Ascending aorta (tissue), 2 donors: ENCODE measurements around the gene SLCO2A1. TPM values are rescaled to one million over a fixed set of nuclear protein-coding genes. Genes with fewer than 3 reads are reported as not detected.

ENCODE experiments used
- DNase-seq, 2 donors: peaks; one replicate each; pipeline ENCODE4 v3.0.0-alpha.2; 2019; ENCODE audit warnings: low spot score in 2 of 2
- H3K27ac ChIP-seq, 2 donors: fragments of 200-600 bp; sonication (generic); one replicate each; pipeline ENCODE4 v1.5.1; 2016 to 2017; ENCODE audit warnings: mild to moderate bottlenecking in 1 of 2
- H3K27me3 ChIP-seq: fragments of 200-600 bp; sonication (generic); one replicate; pipeline ENCODE4 v1.5.1; 2017
- H3K36me3 ChIP-seq, 2 donors: fragments of 200-600 bp; sonication (generic); one replicate each; pipeline ENCODE4 v1.5.1; 2016
- H3K4me1 ChIP-seq, 2 donors: fragments of 200-600 bp; sonication (generic); one replicate each; pipeline ENCODE4 v1.5.1; 2016 to 2017; ENCODE audit warnings: mild to moderate bottlenecking in 1 of 2
- H3K4me3 ChIP-seq, 2 donors: fragments of 200-600 bp; sonication (generic); one replicate each; pipeline ENCODE4 v1.5.1; 2016 to 2017; ENCODE audit warnings: mild to moderate bottlenecking in 1 of 2
- H3K9me3 ChIP-seq, 2 donors: fragments of 200-600 bp; sonication (generic); one replicate each; pipeline ENCODE4 v1.5.1; 2016
- intact Hi-C: fragments of 100-400 bp; cut with DNase I; formaldehyde crosslinking; loops from one replicate; pipeline ENCODE4 v1.15.1; 2023
- total RNA-seq: library from RNA; depleted of rRNA; stranded (reverse); fragments of >200 nt; gene quantifications from one replicate; pipeline ENCODE4 v1.1.0, GENCODE V29; 2016
- TF ChIP-seq, protein P1 (sequence below), 3 experiments: fragments of 200-600 bp in 2 of 3; fragments of 450-650 bp in 1 of 3; sonication (generic) in 2 of 3; IDR thresholded peaks; one replicate each; pipeline ENCODE4 v1.5.1; 2016 to 2019; ENCODE audit warnings: antibody characterized with exemption in 3 of 3, mild to moderate bottlenecking in 1 of 3, moderate library complexity in 1 of 3

Gene SLCO2A1
- total RNA-seq, 1 donor from 2014 or later: 111 TPM

DNA sequence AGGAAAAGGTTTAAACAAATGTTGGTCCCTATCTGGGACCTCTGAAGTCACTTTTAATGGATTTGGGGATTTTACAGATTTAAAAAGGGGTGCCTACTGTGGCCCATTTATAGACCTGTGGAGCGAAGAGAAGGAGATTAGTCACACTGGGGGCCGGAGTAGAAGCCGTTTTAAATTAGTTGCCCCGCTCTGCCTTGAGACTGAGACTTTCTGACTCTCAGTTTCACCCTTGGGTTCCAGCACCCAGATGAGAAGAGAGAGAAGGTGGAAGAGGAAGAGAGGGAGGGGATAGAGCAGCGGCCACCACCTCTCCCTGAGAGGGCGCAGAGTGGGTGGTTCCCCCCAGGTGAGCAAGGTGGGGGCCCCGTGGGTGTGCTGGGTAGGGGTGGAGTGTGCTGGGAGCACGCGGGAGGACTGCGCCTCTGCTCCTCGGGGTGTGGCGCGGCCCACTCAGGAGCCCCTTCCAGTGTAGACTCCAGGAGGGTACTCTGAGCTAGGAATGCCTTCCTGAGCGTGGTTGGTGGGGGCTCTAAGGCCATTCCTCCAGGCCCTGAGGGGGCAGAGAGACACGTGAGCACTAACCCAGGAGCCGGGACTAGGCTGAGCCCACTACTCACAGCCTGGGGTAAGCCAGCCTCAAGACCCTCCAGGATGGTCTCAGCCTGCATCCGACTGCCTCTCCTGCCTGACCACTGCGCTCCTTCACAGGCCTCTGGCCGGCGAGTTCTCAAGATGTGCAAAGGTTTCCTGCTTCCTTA, 101.4 kb downstream of the SLCO2A1 start:
- H3K4me1 ChIP-seq: peaks cover 0 to 4% of the 10 kb centered on the region in 2 donors
- H3K9me3 ChIP-seq: no peaks in the 10 kb centered on the region
- no peaks in the 10 kb centered on the region for H3K36me3 ChIP-seq
- H3K27me3 ChIP-seq: no peaks in the 10 kb centered on the region
- intact Hi-C loops: loop anchor here (5.0 kb wide), 1 partner anchor 1196 kb away; no protein-coding TSS in a partner anchor
- TF ChIP-seq, protein P1, sequence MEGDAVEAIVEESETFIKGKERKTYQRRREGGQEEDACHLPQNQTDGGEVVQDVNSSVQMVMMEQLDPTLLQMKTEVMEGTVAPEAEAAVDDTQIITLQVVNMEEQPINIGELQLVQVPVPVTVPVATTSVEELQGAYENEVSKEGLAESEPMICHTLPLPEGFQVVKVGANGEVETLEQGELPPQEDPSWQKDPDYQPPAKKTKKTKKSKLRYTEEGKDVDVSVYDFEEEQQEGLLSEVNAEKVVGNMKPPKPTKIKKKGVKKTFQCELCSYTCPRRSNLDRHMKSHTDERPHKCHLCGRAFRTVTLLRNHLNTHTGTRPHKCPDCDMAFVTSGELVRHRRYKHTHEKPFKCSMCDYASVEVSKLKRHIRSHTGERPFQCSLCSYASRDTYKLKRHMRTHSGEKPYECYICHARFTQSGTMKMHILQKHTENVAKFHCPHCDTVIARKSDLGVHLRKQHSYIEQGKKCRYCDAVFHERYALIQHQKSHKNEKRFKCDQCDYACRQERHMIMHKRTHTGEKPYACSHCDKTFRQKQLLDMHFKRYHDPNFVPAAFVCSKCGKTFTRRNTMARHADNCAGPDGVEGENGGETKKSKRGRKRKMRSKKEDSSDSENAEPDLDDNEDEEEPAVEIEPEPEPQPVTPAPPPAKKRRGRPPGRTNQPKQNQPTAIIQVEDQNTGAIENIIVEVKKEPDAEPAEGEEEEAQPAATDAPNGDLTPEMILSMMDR (IDR thresholded peaks at IDR 0.05): no peak
- DNase-seq: peak in 1 of 2 donors; percentile 54
- peak overlapping the region in 1 of 2 donors; percentile 80 for H3K4me3 ChIP-seq
- no peak overlapping the region for H3K27ac ChIP-seq

DNA sequence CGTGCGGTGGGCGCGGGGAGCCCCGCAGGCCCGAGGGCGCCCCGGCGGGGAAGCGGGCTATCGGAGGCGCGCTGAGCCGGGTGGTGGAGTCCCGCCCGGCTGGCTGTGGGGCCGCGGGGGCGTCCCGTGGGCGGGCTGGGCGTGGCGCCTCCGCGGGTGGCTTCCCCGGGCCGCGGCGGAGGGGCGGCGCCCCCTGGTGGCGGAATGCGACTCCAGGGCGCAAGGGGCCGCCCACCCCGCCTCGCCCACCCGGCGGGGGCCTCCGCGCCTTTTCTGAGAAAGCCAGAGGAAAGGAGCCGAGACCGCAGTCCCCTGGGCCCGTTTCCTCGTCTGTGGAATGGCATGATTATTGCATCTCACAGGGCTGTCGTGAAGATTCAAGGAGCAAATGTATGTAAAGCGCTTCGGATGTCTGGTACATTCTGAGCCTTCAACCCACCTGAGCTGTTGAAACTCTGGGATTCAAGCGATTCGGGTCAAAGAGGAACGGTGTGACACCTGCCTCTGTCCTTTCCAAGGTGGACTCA, 102.1 kb downstream of the SLCO2A1 start:
- DNase-seq: peak in 1 of 2 donors; percentile 72
- Histone ChIP-seq H3K27ac (no peak overlapping the region), H3K4me1 (peaks cover 0 to 4% of the 10 kb centered on the region in 2 donors), H3K4me3 (peak overlapping the region; percentile 55 to 80), H3K9me3 (no peaks in the 10 kb centered on the region), H3K27me3 (no peaks in the 10 kb centered on the region), H3K36me3 (no peaks in the 10 kb centered on the region)
- TF ChIP-seq, protein P1 (IDR thresholded peaks at IDR 0.05): peak; percentile 55 to 76 (median 60)
- intact Hi-C loops: loop anchor here (1.0 to 5.0 kb wide), 2 partner anchors 108 to 1195 kb away; no protein-coding TSS in a partner anchor

DNA sequence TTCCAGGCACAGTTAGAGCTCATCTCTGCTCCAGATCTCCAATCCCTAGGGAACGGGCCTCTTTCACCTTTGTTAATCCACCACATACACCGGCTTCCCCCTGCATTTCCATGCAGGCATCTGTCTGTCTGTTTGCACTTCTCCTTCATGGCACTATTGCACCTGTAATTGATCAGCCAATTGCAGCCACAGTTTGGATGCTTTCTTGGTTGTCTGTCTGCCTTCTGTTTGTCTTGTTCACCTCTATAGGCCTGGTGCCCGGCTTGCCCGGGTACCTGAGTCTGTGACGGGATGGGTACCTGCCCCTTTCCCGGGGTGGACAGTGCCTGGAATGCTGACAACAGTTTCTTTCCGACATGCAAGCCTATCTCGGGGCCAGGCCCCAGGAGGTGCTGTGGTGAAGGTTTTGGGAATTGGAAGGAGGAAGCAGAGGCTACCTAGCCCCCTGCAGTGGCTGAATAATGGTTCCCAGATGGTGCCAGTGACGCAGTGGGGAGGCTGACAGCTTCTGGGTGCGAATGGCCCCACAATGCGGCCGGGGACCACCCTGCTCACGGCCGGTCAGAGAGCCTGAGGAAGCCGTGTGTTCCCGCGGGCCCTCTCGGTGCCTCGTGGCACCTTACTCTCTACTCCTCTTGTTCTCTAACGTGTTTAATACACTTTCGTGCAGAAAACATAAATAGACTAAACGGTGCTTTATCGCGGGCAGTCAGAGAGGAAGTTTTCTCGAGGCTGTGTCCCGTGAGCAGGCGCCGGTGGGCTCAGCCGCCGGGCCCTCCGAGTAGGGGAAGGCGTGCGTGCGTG, 102.8 kb downstream of the SLCO2A1 start:
- Histone ChIP-seq H3K4me1 (peaks cover 0 to 4% of the 10 kb centered on the region in 2 donors), H3K9me3 (no peaks in the 10 kb centered on the region), H3K27me3 (no peaks in the 10 kb centered on the region), H3K36me3 (no peaks in the 10 kb centered on the region), H3K27ac (no peak overlapping the region), H3K4me3 (peak overlapping the region; percentile 55 to 80)
- TF ChIP-seq, protein P1 (IDR thresholded peaks at IDR 0.05): peak in 1 of 3 experiments; percentile 9
- no peak for DNase-seq
- intact Hi-C loops: loop anchor here (1.0 to 5.0 kb wide), 2 partner anchors 108 to 1195 kb away; no protein-coding TSS in a partner anchor

DNA sequence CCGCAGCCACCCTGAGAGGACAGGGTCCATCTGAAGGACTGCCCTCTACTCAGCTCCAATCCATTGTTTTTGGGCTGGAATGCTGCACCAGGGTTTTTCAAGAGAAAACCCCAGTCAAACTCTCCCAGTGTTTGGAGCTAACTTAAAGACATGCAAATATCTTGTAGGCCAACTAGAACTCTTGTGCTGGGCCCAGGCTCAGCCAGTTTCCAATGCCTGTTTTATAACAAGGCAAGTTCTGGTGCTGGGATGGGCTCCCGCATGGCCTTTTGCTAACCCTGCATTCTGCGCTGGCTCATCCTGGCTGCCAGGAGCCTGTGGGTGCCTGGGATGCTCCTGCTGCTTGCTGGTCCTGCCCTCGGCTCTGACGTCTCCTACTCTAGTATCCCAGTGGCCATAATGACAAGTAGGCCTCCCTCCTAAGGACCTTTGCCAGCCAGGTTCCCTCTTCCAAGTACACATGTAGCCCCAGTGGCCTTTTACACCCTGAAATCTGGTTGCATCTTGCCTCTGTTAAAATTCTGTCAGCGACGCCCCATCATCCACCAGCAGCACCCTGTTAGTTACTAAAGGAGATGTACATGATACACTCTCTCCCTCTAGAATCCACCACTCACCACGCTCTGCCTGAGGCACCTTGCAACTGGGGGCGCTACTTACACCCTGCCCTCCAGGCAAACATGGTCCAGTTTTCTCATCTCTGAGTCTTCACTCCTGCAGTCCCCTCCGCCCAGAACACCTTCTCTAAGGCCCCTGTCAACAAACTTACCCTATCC, 103.6 kb downstream of the SLCO2A1 start:
- peak in 1 of 2 donors; percentile 47 for DNase-seq
- H3K36me3 ChIP-seq: no peaks in the 10 kb centered on the region
- TF ChIP-seq, protein P1 (IDR thresholded peaks at IDR 0.05): no peak
- no peak overlapping the region for H3K27ac ChIP-seq
- no peaks in the 10 kb centered on the region for H3K9me3 ChIP-seq
- H3K4me3 ChIP-seq: no peak overlapping the region
- H3K27me3 ChIP-seq: no peaks in the 10 kb centered on the region
- intact Hi-C loops: loop anchor here (5.0 kb wide), 1 partner anchor 1194 kb away; no protein-coding TSS in a partner anchor
- H3K4me1 ChIP-seq: peaks cover 0 to 4% of the 10 kb centered on the region in 2 donors

DNA sequence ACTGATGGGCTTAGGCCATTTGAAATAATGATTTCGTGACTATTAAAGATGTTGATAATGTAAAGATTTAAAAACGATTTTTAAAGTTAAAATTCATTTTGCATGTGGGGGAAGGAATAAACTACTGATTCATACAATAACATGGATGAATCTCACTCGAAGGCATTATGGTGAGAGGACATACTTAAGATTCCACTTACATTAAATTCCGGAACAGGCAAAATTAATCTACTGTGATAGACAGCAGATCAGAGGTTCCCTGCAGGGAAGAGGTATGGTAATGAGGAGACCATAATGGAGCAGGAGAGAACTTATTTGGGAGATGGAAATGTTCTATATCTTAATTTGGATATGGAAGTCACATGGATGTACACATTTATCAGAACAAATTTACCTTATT, 105.7 kb downstream of the SLCO2A1 start:
- no peak overlapping the region for H3K27ac ChIP-seq
- no peak overlapping the region for H3K4me3 ChIP-seq
- H3K27me3 ChIP-seq: no peaks in the 10 kb centered on the region
- TF ChIP-seq, protein P1 (IDR thresholded peaks at IDR 0.05): no peak
- H3K9me3 ChIP-seq: no peaks in the 10 kb centered on the region
- H3K36me3 ChIP-seq: no peaks in the 10 kb centered on the region
- intact Hi-C loops: no loop called here
- H3K4me1 ChIP-seq: peaks cover 0 to 4% of the 10 kb centered on the region in 2 donors
- DNase-seq: no peak
